Mesothelial cell of epicardium (in vitro differentiated cells): ENCODE data around the gene SH2D2A. TPM values are rescaled to one million over a fixed set of nuclear protein-coding genes. Genes with fewer than 3 reads are reported as not detected.

Source experiments
- DNase-seq, 2 experiments: peaks; one replicate each; pipeline ENCODE4 v3.0.0; 2021; ENCODE audit warnings: low spot score in 2 of 2; ENCODE audit not compliant: unreplicated experiment in 2 of 2
- H3K27ac Mint-ChIP-seq: 2 replicates; pipeline ENCODE4 v1.8.0; 2021; ENCODE audit warnings: mixed read lengths
- H3K27me3 Mint-ChIP-seq: 2 replicates; pipeline ENCODE4 v1.8.0; 2021; ENCODE audit warnings: low read depth, mixed read lengths
- H3K36me3 Mint-ChIP-seq: 2 replicates; pipeline ENCODE4 v1.8.0; 2021; ENCODE audit warnings: mixed read lengths
- H3K4me1 Mint-ChIP-seq: 2 replicates; pipeline ENCODE4 v1.8.0; 2021; ENCODE audit warnings: mixed read lengths
- H3K4me3 Mint-ChIP-seq: 2 replicates; pipeline ENCODE4 v1.8.0; 2021; ENCODE audit warnings: mild to moderate bottlenecking, moderate library complexity, mixed read lengths
- H3K9me3 Mint-ChIP-seq: 2 replicates; pipeline ENCODE4 v1.8.0; 2021; ENCODE audit warnings: mixed read lengths
- total RNA-seq: library from RNA; stranded (reverse); gene quantifications from 3 replicates; pipeline ENCODE4 v1.2.1, GENCODE V29; 2021
- TF ChIP-seq, protein P1 (sequence below): fragments of 200-600 bp; sonication (generic); IDR thresholded peaks from one replicate; pipeline ENCODE4 v1.5.0; 2021; ENCODE audit warnings: antibody characterized with exemption; ENCODE audit not compliant: unreplicated experiment

SH2D2A gene
- total RNA-seq, 1 donor from 2014 or later, result 0.89 TPM

DNA sequence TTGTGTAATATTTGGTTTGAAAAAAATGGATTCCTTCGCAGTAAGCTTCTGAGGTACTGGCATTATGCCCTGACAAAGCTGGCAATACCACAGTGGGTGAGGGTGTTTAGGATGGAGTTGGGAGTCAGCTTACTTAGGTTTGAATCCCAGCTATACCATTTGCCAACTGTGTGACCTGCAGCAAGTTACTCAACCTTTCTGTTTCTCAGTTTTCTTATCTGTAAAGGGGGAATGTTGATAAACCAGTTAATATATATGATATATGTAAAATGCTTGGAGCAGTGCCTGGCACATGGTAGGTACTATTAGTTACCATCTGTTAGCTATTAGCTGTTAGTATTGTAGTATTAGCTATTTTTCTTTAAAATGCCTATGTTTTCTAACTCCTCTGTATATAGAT is 60.3 kb downstream of the SH2D2A start:
- DNase-seq, result no peak
- Mint-ChIP-seq H3K27ac (no peak overlapping the region), H3K27me3 (no peaks in the 10 kb centered on the region), H3K36me3 (no peaks in the 10 kb centered on the region), H3K9me3 (no peaks in the 10 kb centered on the region), H3K4me3 (no peak overlapping the region), H3K4me1 (peaks cover 19% of the 10 kb centered on the region)
- TF ChIP-seq, protein P1, sequence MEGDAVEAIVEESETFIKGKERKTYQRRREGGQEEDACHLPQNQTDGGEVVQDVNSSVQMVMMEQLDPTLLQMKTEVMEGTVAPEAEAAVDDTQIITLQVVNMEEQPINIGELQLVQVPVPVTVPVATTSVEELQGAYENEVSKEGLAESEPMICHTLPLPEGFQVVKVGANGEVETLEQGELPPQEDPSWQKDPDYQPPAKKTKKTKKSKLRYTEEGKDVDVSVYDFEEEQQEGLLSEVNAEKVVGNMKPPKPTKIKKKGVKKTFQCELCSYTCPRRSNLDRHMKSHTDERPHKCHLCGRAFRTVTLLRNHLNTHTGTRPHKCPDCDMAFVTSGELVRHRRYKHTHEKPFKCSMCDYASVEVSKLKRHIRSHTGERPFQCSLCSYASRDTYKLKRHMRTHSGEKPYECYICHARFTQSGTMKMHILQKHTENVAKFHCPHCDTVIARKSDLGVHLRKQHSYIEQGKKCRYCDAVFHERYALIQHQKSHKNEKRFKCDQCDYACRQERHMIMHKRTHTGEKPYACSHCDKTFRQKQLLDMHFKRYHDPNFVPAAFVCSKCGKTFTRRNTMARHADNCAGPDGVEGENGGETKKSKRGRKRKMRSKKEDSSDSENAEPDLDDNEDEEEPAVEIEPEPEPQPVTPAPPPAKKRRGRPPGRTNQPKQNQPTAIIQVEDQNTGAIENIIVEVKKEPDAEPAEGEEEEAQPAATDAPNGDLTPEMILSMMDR, result no peak

Other genes starting within 250 kb of the SH2D2A start
- 13.9 to 17.6 TPM (median 15.3 TPM) in 3 replicates for gene IQGAP3, start 244.3 kb downstream of the SH2D2A start, total RNA-seq
- gene TTC24, start 237.1 kb downstream of the SH2D2A start, total RNA-seq, result not detected in 3 replicates
- 99.1 to 105 TPM (median 104 TPM) in 3 replicates for gene NAXE, start 225.1 kb downstream of the SH2D2A start, total RNA-seq
- gene GPATCH4, start 215.4 kb downstream of the SH2D2A start, total RNA-seq, result 22.7 to 24.0 TPM (median 23.6 TPM) in 3 replicates
- gene HAPLN2, start 197.4 kb downstream of the SH2D2A start, total RNA-seq, result 0.76 to 1.2 TPM (median 1.2 TPM) in 3 replicates
- gene BCAN, start 174.7 kb downstream of the SH2D2A start, total RNA-seq, result 0.54 to 0.85 TPM (median 0.78 TPM) in 3 replicates
- gene NES, start 139.4 kb downstream of the SH2D2A start, total RNA-seq, result 53.8 to 56.9 TPM (median 56.8 TPM) in 3 replicates
- 676 to 704 TPM (median 686 TPM) in 3 replicates for gene CRABP2, start 111.3 kb downstream of the SH2D2A start, total RNA-seq
- gene METTL25B, start 88.4 kb downstream of the SH2D2A start, total RNA-seq, result 36.9 to 39.2 TPM (median 39.0 TPM) in 3 replicates
- 37.3 to 41.9 TPM (median 39.3 TPM) in 3 replicates for gene ISG20L2, start 88.1 kb downstream of the SH2D2A start, total RNA-seq
- gene MRPL24, start 75.8 kb downstream of the SH2D2A start, total RNA-seq, result 35.5 to 40.5 TPM (median 38.4 TPM) in 3 replicates
- 176 to 183 TPM (median 182 TPM) in 3 replicates for gene HDGF, start 65.2 kb downstream of the SH2D2A start, total RNA-seq
- 78.4 to 93.9 TPM (median 93.7 TPM) in 3 replicates for gene PRCC, start 49.3 kb downstream of the SH2D2A start, total RNA-seq
- 0.45 to 0.66 TPM (median 0.51 TPM) in 3 replicates for gene INSRR, start 42.3 kb upstream of the SH2D2A start, total RNA-seq
- gene NTRK1, start 44.0 kb upstream of the SH2D2A start, total RNA-seq, result 1.2 to 1.3 TPM (median 1.3 TPM) in 3 replicates
- 13.8 to 16.1 TPM (median 15.7 TPM) in 3 replicates for gene PEAR1, start 76.9 kb upstream of the SH2D2A start, total RNA-seq
- 0.11 to 0.34 TPM (median 0.13 TPM) in 3 replicates for gene LRRC71, start 103.8 kb upstream of the SH2D2A start, total RNA-seq
- 48.2 to 52.5 TPM (median 52.3 TPM) in 3 replicates for gene ARHGEF11, start 228.9 kb upstream of the SH2D2A start, total RNA-seq